Measurements from ENCODE around the gene OCRL. TPM values are rescaled to one million over a fixed set of nuclear protein-coding genes. Genes with fewer than 3 reads are reported as not detected.

Gene OCRL
- total and polyA plus RNA-seq, 2 of the 4 experiments (the other 2 are of a cell fraction): 19.4 to 20.6 TPM

GRCh38 chrX:129525896-129526295 lies 14.2 kb upstream of the OCRL start:
- Histone ChIP-seq H3K79me1 (ENCODE audit: low read depth in 1 of 2, low read length in 2 of 2) (no peaks in the 10 kb centered on the region), H2BK15ac (ENCODE audit: low read depth, low read length) (no peak overlapping the region), H2BK20ac (ENCODE audit: low read depth, low read length) (no peak overlapping the region), H2AK5ac (ENCODE audit: low read depth, low read length) (no peak overlapping the region), H3K4me3 (ENCODE audit: insufficient read depth, low read depth, low read length) (no peak overlapping the region), H2AFZ (replicated peaks; ENCODE audit: low read length, poor library complexity) (no peak overlapping the region), H3K4ac (ENCODE audit: low read depth, low read length) (no peak overlapping the region), H3K4me1 (ENCODE audit: control insufficient read depth, insufficient read depth, low read length) (no peaks in the 10 kb centered on the region), H4K20me1 (ENCODE audit: insufficient read depth, low read length) (0 out of 2 replicates have a peak, but pooled peaks cover 7% of the 10 kb centered on the region), H4K8ac (ENCODE audit: low read depth in 2 of 2, low read length in 2 of 2) (no peak overlapping the region), H2BK5ac (ENCODE audit: low read depth, low read length, poor library complexity, severe bottlenecking) (no peak overlapping the region), H3K9ac (ENCODE audit: low read depth, low read length) (no peak overlapping the region), H3K18ac (ENCODE audit: low read depth, low read length) (no peak overlapping the region), H3K4me2 (ENCODE audit: low read depth, low read length) (no peak overlapping the region), H3K56ac (ENCODE audit: extremely low read depth, insufficient read depth, low read length) (no peak overlapping the region), H3K27me3 (ENCODE audit: control insufficient read depth, insufficient read depth, low read length) (no peaks in the 10 kb centered on the region), H4K91ac (ENCODE audit: insufficient read depth, low read depth, low read length) (no peak overlapping the region), H3K9me1 (ENCODE audit: insufficient read depth, low read length) (no peaks in the 10 kb centered on the region), H4K5ac (ENCODE audit: low read depth, low read length) (no peak overlapping the region), H2BK120ac (ENCODE audit: low read depth, low read length) (no peak overlapping the region), H3K14ac (replicated peaks; ENCODE audit: low read depth, low read length) (no peak overlapping the region), H3K9me3 (ENCODE audit: control insufficient read depth, insufficient read depth, low read length) (no peaks in the 10 kb centered on the region), H3K27ac (ENCODE audit: insufficient read depth, low read length) (no peak overlapping the region), H3K36me3 (ENCODE audit: control insufficient read depth, insufficient read depth, low read length) (no peaks in the 10 kb centered on the region), H3K23ac (ENCODE audit: low read depth, low read length) (no peak overlapping the region), H2AK9ac (replicated peaks; ENCODE audit: low read depth, low read length, poor library complexity) (no peak overlapping the region)
- ATAC-seq (ENCODE audit: low read depth) (no peak), DNase-seq (no peak)
- intact Hi-C loops (cut with micrococcal nuclease): no loop called here
- POLR2A ChIA-PET (ENCODE audit: unreplicated experiment): no interaction called here
- no TSS peak for BruUV-seq (replicated peaks)
- dilution Hi-C loops (cut with HindIII; ENCODE audit: low sequenced_read_pairs, unreplicated experiment): no loop called here
- TF ChIP-seq RFX5 (IDR thresholded peaks at IDR 0.05; ENCODE audit: low read depth, low read length): no peak
- no peak for TF ChIP-seq NFE2L2 (IDR thresholded peaks at IDR 0.05; ENCODE audit: low read depth, low read length)
- no peak for TF ChIP-seq RAD21 (IDR thresholded peaks at IDR 0.05; ENCODE audit: low read length)
- no peak for TF ChIP-seq BHLHE40 (IDR thresholded peaks at IDR 0.05; ENCODE audit: low read depth, low read length)
- no peak for TF ChIP-seq CEBPB (IDR thresholded peaks at IDR 0.05; ENCODE audit: low read depth, low read length)
- no peak for TF ChIP-seq POLR2A (IDR thresholded peaks at IDR 0.05; ENCODE audit: low read depth, low read length)
- TF ChIP-seq, protein P1, sequence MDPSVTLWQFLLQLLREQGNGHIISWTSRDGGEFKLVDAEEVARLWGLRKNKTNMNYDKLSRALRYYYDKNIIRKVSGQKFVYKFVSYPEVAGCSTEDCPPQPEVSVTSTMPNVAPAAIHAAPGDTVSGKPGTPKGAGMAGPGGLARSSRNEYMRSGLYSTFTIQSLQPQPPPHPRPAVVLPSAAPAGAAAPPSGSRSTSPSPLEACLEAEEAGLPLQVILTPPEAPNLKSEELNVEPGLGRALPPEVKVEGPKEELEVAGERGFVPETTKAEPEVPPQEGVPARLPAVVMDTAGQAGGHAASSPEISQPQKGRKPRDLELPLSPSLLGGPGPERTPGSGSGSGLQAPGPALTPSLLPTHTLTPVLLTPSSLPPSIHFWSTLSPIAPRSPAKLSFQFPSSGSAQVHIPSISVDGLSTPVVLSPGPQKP (IDR thresholded peaks at IDR 0.05; ENCODE audit: borderline replicate concordance, low read depth, low read length): no peak
- TF ChIP-seq SMC3 (IDR thresholded peaks at IDR 0.05; ENCODE audit: low read depth, low read length): no peak
- no peak for TF ChIP-seq CHD1 (IDR thresholded peaks at IDR 0.05; ENCODE audit: low read depth, low read length)
- no peak for TF ChIP-seq RCOR1 (IDR thresholded peaks at IDR 0.05; ENCODE audit: insufficient replicate concordance, low read length)
- no peak for TF ChIP-seq CTCF (conservative IDR thresholded peaks at IDR 0.05; ENCODE audit: low read depth, low read length)
- TF ChIP-seq FOS (IDR thresholded peaks at IDR 0.05; ENCODE audit: low read depth, low read length): no peak
- no peak for TF ChIP-seq MAFK (IDR thresholded peaks at IDR 0.05; ENCODE audit: low read depth, low read length)
- TF ChIP-seq MAZ (IDR thresholded peaks at IDR 0.05; ENCODE audit: borderline replicate concordance, low read depth, low read length): no peak
- in situ Hi-C loops (cut with MboI; ENCODE audit: low sequenced_read_pairs): no loop called here
- CTCF ChIA-PET: no interaction called here
- WGBS, 2 experiments (ENCODE audit: extremely low coverage in 2 of 2, insufficient read length in 1 of 2): no CpG with 5 or more reads among the region's 3 CpGs

Data from IMR-90 (cell line).